Neuron (in vitro differentiated cells): ENCODE data around the gene RNU1-2.
"Not testable (repeated sequence)": the region's sequence is repeated elsewhere in the genome, so short reads cannot be mapped to it uniquely, and the experiment has no call there.

Source experiments
- H2AFZ ChIP-seq: one replicate; pipeline ENCODE4 v1.6.1; 2013; ENCODE audit warnings: low read depth, mild to moderate bottlenecking, inconsistent platforms, low read length, moderate library complexity
- H3K27me3 ChIP-seq: one replicate; pipeline ENCODE4 v1.6.1; 2013; ENCODE audit warnings: low read length; ENCODE audit not compliant: insufficient read depth
- H3K36me3 ChIP-seq: one replicate; pipeline ENCODE4 v1.6.1; 2013; ENCODE audit warnings: low read length; ENCODE audit not compliant: insufficient read depth
- H3K4me1 ChIP-seq: one replicate; pipeline ENCODE4 v1.6.1; 2013; ENCODE audit warnings: low read length; ENCODE audit not compliant: insufficient read depth
- H3K4me3 ChIP-seq: 2 replicates; pipeline ENCODE4 v1.5.1; 2013; ENCODE audit warnings: mild to moderate bottlenecking, low read length, moderate library complexity
- H3K9me3 ChIP-seq: one replicate; pipeline ENCODE4 v1.6.1; 2013; ENCODE audit warnings: low read length

Gene RNU1-2

GRCh38 chr1:16873076-16873879, 22.5 kb upstream of the RNU1-2 start:
- H3K4me1 ChIP-seq, H3K36me3 ChIP-seq, H2AFZ ChIP-seq, H3K27me3 ChIP-seq, H3K9me3 ChIP-seq, H3K4me3 ChIP-seq: not testable (repeated sequence)

DNA sequence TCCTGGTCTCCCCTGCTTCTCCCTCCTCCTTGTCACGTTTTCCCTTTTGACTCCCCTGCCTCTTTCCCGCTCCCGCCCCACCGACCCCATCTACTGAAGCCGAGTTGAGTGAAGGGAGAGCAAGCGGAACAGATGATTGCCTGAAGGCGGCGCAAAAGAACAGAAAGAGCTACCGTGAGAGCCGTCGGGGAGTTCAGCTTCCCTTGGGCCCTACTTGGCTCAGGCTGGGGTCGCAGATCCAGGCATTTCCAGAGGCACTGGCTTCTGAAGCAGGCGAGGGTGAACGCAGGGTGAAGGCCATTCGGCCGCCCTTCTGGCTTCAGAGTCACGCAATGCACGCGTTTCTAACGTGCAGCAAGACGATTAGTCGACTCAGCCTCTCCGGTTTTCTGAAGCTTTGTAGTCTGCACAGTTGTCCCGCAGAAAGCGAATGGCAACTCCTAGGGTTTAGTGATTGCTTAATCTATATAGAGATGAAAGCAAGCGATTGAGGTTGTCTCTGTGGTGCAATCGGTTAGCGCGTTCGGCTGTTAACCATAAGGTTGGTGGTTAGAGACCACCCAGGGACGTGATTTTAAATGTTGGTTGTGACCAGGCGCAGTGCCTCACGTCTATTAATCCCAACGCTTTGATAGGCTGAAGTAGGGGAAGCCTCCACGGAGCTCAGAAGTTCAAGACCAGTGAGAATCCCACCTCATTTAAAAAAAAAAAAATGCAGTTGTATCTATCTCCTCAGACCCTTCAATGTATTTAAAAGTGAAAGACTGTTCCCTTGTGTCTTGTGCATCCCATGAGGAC, 20.6 kb upstream of the RNU1-2 start:
- H3K27me3 ChIP-seq, H3K9me3 ChIP-seq, H3K4me3 ChIP-seq, H3K4me1 ChIP-seq, H2AFZ ChIP-seq, H3K36me3 ChIP-seq: not testable (repeated sequence)

- not testable (repeated sequence) for H2AFZ ChIP-seq, H3K27me3 ChIP-seq, H3K4me3 ChIP-seq, H3K36me3 ChIP-seq, H3K9me3 ChIP-seq, H3K4me1 ChIP-seq
These were observed 14.0 kb upstream of the RNU1-2 start for GRCh38 chr1:16881742-16882141.

GRCh38 chr1:16882986-16883385, 12.8 kb upstream of the RNU1-2 start:
- H3K4me1 ChIP-seq, result peaks cover 10% of the 10 kb centered on the region
- peak overlapping the region; percentile 41 for H2AFZ ChIP-seq
- no peaks in the 10 kb centered on the region for H3K27me3 ChIP-seq
- H3K36me3 ChIP-seq, result no peaks in the 10 kb centered on the region
- no peaks in the 10 kb centered on the region for H3K9me3 ChIP-seq
- no peak overlapping the region for H3K4me3 ChIP-seq

DNA sequence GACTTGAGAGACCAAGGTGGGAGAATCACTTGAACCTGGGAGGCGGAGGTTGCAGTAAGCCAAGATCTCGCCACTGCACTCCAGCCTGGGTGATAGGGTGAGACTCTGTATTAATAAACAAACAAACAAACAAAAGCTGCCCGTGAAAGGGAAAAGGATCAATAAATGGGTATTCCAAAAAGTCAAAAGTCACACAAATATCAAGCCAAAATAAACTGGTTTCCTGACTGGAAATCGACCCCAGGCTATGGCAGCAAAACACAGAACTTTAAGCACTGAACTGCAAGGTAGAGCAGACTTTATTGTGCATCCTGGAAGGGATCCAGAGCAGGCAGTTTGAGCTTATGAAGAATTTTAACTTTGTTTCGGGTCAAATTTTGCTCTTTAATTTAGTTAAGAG, 11.3 kb upstream of the RNU1-2 start:
- H3K4me3 ChIP-seq, H3K9me3 ChIP-seq, H2AFZ ChIP-seq, H3K36me3 ChIP-seq, H3K27me3 ChIP-seq, H3K4me1 ChIP-seq: not testable (repeated sequence)

GRCh38 chr1:16886860-16887605, 8.7 kb upstream of the RNU1-2 start:
- H3K9me3 ChIP-seq, result no peaks in the 10 kb centered on the region
- no peak overlapping the region for H2AFZ ChIP-seq
- peaks cover 10% of the 10 kb centered on the region for H3K4me1 ChIP-seq
- H3K4me3 ChIP-seq, result no peak overlapping the region
- H3K27me3 ChIP-seq, result no peaks in the 10 kb centered on the region
- H3K36me3 ChIP-seq, result no peaks in the 10 kb centered on the region

- Histone ChIP-seq H3K36me3 (no peaks in the 10 kb centered on the region), H3K4me3 (no peak overlapping the region), H3K9me3 (no peaks in the 10 kb centered on the region), H3K27me3 (no peaks in the 10 kb centered on the region), H2AFZ (no peak overlapping the region), H3K4me1 (no peaks in the 10 kb centered on the region)
These were observed 6.6 kb upstream of the RNU1-2 start for GRCh38 chr1:16888860-16889816.

DNA sequence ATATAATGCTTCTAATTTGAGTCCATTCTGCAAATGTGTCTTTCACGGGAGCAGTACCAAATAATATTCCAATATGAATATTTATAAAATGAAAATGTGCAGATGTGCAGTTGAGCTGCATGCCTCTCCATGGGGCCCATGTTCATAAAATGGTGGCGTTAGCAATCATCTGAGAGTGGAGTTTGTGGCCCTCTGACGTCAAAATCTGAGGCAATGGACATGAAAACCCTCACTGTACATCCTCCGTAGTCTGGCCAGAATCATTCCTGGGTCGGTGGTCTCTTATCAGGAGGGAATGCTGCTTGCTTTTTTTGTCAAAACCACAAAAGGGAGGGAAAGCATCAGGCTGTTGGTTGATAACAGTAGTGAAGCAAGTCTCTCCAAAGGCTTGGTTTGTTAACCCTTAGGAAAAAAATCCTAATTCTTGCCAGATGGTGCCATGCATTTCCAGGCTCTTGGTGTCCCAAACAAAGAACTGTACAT, 5.2 kb upstream of the RNU1-2 start:
- H3K36me3 ChIP-seq, H3K4me3 ChIP-seq, H2AFZ ChIP-seq, H3K4me1 ChIP-seq, H3K27me3 ChIP-seq, H3K9me3 ChIP-seq: not testable (repeated sequence)

GRCh38 chr1:16891057-16891456, 4.7 kb upstream of the RNU1-2 start:
- H3K27me3 ChIP-seq, H3K4me1 ChIP-seq, H3K9me3 ChIP-seq, H3K4me3 ChIP-seq, H3K36me3 ChIP-seq, H2AFZ ChIP-seq: not testable (repeated sequence)

GRCh38 chr1:16892978-16893525, 2.7 kb upstream of the RNU1-2 start:
- not testable (repeated sequence) for H3K9me3 ChIP-seq, H2AFZ ChIP-seq, H3K4me3 ChIP-seq, H3K27me3 ChIP-seq, H3K4me1 ChIP-seq, H3K36me3 ChIP-seq

- H3K27me3 ChIP-seq, H3K9me3 ChIP-seq, H3K4me3 ChIP-seq, H3K4me1 ChIP-seq, H2AFZ ChIP-seq, H3K36me3 ChIP-seq: not testable (repeated sequence)
These were observed 2.0 kb upstream of the RNU1-2 start for GRCh38 chr1:16893796-16894195.

DNA sequence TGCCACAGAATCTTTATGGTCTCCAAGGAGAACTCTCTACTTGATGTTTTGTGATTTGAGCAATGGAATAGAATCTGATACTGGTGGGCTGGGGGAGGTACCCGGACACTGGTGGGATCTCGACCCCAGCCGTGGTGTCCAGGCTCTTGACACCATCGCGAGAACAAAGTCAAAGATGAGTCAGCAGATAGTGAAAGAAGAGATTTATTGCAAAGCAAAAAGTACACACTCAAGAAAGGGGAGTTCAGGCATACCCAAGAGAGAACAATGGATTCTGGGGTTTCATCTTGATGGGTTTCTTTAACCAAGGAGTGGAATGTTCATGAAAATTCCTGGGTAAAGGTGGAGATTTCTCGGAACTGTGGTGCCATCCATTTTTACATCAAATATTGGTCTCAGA, 1.4 kb upstream of the RNU1-2 start:
- not testable (repeated sequence) for H3K27me3 ChIP-seq, H3K36me3 ChIP-seq, H3K4me3 ChIP-seq, H2AFZ ChIP-seq, H3K4me1 ChIP-seq, H3K9me3 ChIP-seq
